ENCODE results near the gene OR7G3.

OR7G3 gene

DNA sequence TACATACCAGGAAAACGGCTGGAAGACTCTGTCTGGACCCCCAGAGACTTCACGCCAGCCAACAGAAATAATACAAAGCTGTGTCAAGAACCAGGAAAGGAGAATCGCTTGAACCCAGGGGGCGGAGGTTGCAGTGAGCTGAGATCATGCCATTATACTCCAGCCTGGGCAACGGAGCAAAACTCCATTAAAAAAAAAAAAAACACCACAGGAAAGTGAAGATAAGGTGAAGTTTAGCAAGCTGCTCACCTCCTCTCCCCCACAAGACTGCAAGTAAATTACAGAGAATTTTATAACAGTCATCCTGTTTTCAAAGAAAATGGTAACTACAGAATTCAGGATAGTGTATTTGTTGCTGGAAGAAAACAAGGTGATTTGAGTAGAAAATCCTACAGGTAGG lies 10.2 kb downstream of the OR7G3 start:
- TF ChIP-seq CTCF (IDR thresholded peaks at IDR 0.05; ENCODE audit: control insufficient read depth, extremely low read depth, insufficient read depth) = no peak
- DNase-seq (ENCODE audit: low read depth) = no peak
- H3K4me3 ChIP-seq (ENCODE audit: low read depth, low read length) = no peak overlapping the region

DNA sequence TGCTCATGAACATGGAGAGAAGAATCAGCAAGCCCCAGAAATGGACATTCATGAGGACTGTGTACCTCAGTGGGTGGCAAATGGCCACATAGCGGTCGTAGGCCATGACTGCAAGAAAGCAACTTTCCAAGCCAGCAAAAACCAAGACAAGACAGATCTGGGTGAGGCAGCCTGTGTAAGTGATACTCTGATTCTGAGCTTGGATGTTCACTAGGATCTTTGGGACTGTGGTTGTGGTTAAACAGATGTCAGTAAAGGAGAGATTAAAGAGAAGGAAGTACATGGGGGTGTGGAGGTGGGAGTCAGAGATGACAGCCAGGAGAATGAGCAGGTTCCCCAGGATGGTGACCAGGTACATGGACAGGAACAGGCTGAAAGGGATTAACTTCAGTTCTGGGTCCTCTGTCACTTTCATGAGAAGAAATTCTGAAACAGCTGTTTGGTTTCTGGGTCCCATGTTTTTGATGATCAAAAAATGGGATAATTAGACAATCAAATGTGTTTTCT lies 11.4 kb downstream of the OR7G3 start, which contains the start of gene OR7G1:
Gene OR7G1 (minus strand): TSS at position 457 of the 507 bp plus-strand sequence. CDS start 0 bp downstream, at position 457.
- TF ChIP-seq CTCF (IDR thresholded peaks at IDR 0.05; ENCODE audit: control insufficient read depth, extremely low read depth, insufficient read depth) = no peak
- DNase-seq (ENCODE audit: low read depth) = no peak
- no peak within 1 kb of the TSS for H3K4me3 ChIP-seq (ENCODE audit: low read depth, low read length)

- no peak overlapping the region for H3K4me3 ChIP-seq (ENCODE audit: low read depth, low read length)
- DNase-seq (ENCODE audit: low read depth) = no peak
- no peak for TF ChIP-seq CTCF (IDR thresholded peaks at IDR 0.05; ENCODE audit: control insufficient read depth, extremely low read depth, insufficient read depth)
These were observed 16.8 kb downstream of the OR7G3 start for GRCh38 chr19:9109959-9110358.

DNA sequence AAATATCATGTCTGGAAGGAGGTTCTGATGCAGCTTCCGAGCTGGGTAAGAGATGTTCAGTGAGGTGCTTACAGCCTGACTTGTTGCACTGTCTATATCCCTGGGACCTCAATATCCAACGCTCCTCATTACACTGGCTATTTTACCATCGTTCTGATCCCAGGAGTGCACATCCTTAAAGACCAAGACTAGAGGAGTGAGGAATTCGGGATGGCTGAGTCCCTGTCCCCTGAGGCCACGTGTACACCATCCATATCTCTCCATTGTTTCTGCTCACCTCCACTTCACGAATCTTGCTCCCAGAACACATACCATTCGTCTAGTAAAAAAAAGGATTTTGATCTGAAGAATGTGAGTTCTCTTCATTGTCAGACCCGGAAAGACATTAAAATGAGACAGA lies 19.4 kb downstream of the OR7G3 start, which contains the start of gene OR7G2:
Gene OR7G2 (minus strand): TSS at position 101 of the 400 bp plus-strand sequence. CDS start 4,232 bp downstream, outside the sequence.
- DNase-seq (ENCODE audit: low read depth) = no peak
- no peak for TF ChIP-seq CTCF (IDR thresholded peaks at IDR 0.05; ENCODE audit: control insufficient read depth, extremely low read depth, insufficient read depth)
- H3K4me3 ChIP-seq (ENCODE audit: low read depth, low read length) = no peak within 1 kb of the TSS

- TF ChIP-seq CTCF (IDR thresholded peaks at IDR 0.05; ENCODE audit: control insufficient read depth, extremely low read depth, insufficient read depth) = no peak
- no peak within 1 kb of the TSS for H3K4me3 ChIP-seq (ENCODE audit: low read depth, low read length)
- DNase-seq (ENCODE audit: low read depth) = no peak
These were observed 40.0 kb downstream of the OR7G3 start, which contains the start of gene OR1M1 for GRCh38 chr19:9086761-9087160. Gene OR1M1, plus strand, starts transcription at chr19:9087061. Its CDS starts 6,184 bp downstream, at chr19:9093245.

GRCh38 chr19:9078651-9079050 lies 48.1 kb downstream of the OR7G3 start:
- TF ChIP-seq CTCF (IDR thresholded peaks at IDR 0.05; ENCODE audit: control insufficient read depth, extremely low read depth, insufficient read depth) = no peak
- no peak overlapping the region for H3K4me3 ChIP-seq (ENCODE audit: low read depth, low read length)
- DNase-seq (ENCODE audit: low read depth) = no peak

- no peak overlapping the region for H3K4me3 ChIP-seq (ENCODE audit: low read depth, low read length)
- no peak for DNase-seq (ENCODE audit: low read depth)
- TF ChIP-seq CTCF (IDR thresholded peaks at IDR 0.05; ENCODE audit: control insufficient read depth, extremely low read depth, insufficient read depth) = no peak
These were observed 49.8 kb downstream of the OR7G3 start for GRCh38 chr19:9076901-9077300.
